Measurements from ENCODE around the gene DPT. TPM values are rescaled to one million over a fixed set of nuclear protein-coding genes. Genes with fewer than 3 reads are reported as not detected.

DPT gene
- total and polyA plus RNA-seq, 10 of the 15 experiments (the other 5 are each of a cell fraction or from before 2014, with no cell fraction given) = 0.05 to 0.10 TPM; not detected in 8

- TF ChIP-seq ZBTB11 (CRISPR knock-in tag; IDR thresholded peaks at IDR 0.05) (no peak), MYC (IDR thresholded peaks at IDR 0.05; ENCODE audit: insufficient read depth, insufficient read length, insufficient replicate concordance, low read length, severe bottlenecking) (no peak), BCL11A (IDR thresholded peaks at IDR 0.05; ENCODE audit: low read depth, low read length) (no peak), RB1 (IDR thresholded peaks at IDR 0.05; ENCODE audit: borderline replicate concordance) (no peak), MLLT1 (IDR thresholded peaks at IDR 0.05) (no peak), STAT1 (conservative IDR thresholded peaks at IDR 0.05) (no peak), CTCF (IDR thresholded peaks at IDR 0.05 in 2 of 3, conservative IDR thresholded peaks at IDR 0.05 in 1 of 3; ENCODE audit: control insufficient read depth in 2 of 3, extremely low read depth in 1 of 3, insufficient read depth in 1 of 3, low read depth in 3 of 3, low read length in 3 of 3) (no peak)
These were observed 40.2 kb downstream of the DPT start (continued) for GRCh38 chr1:168688644-168689326.
